ENCODE measurements around the gene CD6.

Gene CD6

DNA sequence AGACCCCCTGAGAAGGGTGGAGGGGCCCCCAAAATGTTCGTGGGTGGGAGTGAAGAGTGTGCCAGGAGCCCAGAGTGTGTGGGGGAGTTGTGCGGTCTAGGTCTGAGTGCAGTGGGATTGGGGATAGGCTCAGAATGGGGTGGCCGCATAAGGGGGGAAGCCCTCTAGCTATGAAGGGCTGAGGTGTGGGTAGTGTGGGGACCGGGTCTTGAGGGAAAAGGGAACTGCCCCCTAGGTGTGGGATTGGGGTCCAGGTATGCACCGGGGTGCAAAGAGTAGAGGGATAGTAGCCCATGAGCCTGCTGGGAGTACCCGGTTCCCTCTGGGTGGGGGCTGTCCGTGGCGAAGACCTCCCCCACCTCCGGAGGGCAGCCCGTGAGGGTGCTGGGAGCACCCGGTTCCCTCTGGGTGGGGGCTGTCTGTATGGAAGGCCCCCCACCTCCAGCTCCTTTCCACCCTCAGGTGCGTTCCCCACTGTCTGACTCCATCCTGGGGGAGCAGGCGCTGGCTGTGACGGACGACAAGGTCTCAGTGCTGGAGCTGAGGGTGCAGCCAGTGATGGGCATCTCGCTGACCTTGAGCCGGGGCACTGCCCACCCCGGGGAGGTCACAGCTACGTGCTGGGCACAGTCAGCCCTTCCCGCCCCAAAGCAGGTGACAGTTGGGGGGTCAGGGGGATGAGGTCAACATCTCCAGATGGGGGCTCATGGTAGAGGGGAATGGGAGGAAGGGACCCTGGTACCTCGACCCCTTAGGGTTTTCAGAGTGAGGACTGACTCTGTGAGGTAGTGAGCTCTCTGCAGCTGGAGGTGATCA lies 36.5 kb upstream of the CD6 start:
- no peak overlapping the region for H3K27ac ChIP-seq (ENCODE audit: extremely low read depth, low read depth, low read length)
- peaks cover 0 to 55% of the 10 kb centered on the region in 2 experiments; a peak in 1 of 3 replicates for H3K36me3 ChIP-seq (ENCODE audit: control insufficient read depth in 2 of 2, insufficient read depth in 1 of 2, low read length in 2 of 2)
- CTCF ChIA-PET: no interaction called here
- POLR2A ChIA-PET: no interaction called here
- H3K9me3 ChIP-seq (ENCODE audit: control insufficient read depth, insufficient read depth, low read depth, low read length): no peaks in the 10 kb centered on the region
- TF ChIP-seq ZNF501 (tag by site-specific recombination; IDR thresholded peaks at IDR 0.05): no peak
- TF ChIP-seq ZNF223 (tag by site-specific recombination; IDR thresholded peaks at IDR 0.05): no peak
- TF ChIP-seq WT1 (tag by site-specific recombination; IDR thresholded peaks at IDR 0.05): no peak
- TF ChIP-seq ZNF391 (tag by site-specific recombination; IDR thresholded peaks at IDR 0.05; ENCODE audit: borderline replicate concordance, low read depth): no peak
- TF ChIP-seq ZNF510 (tag by site-specific recombination; IDR thresholded peaks at IDR 0.05; ENCODE audit: insufficient replicate concordance): no peak
- TF ChIP-seq, protein P1, sequence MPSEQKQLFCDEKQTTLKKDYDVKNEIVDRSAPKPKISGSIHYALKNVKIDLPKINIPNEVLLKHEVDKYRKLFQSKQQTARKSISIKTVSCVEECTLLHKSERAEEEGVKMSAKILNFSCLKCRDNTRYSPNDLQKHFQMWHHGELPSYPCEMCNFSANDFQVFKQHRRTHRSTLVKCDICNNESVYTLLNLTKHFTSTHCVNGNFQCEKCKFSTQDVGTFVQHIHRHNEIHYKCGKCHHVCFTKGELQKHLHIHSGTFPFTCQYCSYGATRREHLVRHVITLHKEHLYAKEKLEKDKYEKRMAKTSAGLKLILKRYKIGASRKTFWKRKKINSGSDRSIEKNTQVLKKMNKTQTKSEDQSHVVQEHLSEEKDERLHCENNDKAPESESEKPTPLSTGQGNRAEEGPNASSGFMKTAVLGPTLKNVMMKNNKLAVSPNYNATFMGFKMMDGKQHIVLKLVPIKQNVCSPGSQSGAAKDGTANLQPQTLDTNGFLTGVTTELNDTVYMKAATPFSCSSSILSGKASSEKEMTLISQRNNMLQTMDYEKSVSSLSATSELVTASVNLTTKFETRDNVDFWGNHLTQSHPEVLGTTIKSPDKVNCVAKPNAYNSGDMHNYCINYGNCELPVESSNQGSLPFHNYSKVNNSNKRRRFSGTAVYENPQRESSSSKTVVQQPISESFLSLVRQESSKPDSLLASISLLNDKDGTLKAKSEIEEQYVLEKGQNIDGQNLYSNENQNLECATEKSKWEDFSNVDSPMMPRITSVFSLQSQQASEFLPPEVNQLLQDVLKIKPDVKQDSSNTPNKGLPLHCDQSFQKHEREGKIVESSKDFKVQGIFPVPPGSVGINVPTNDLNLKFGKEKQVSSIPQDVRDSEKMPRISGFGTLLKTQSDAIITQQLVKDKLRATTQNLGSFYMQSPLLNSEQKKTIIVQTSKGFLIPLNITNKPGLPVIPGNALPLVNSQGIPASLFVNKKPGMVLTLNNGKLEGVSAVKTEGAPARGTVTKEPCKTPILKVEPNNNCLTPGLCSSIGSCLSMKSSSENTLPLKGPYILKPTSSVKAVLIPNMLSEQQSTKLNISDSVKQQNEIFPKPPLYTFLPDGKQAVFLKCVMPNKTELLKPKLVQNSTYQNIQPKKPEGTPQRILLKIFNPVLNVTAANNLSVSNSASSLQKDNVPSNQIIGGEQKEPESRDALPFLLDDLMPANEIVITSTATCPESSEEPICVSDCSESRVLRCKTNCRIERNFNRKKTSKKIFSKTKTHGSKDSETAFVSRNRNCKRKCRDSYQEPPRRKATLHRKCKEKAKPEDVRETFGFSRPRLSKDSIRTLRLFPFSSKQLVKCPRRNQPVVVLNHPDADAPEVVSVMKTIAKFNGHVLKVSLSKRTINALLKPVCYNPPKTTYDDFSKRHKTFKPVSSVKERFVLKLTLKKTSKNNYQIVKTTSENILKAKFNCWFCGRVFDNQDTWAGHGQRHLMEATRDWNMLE (tag by site-specific recombination; conservative IDR thresholded peaks at IDR 0.05; ENCODE audit: low read depth): no peak
- TF ChIP-seq ZNF677 (tag by site-specific recombination; IDR thresholded peaks at IDR 0.05): no peak
- no peak for TF ChIP-seq HOXA7 (CRISPR knock-in tag; IDR thresholded peaks at IDR 0.05; ENCODE audit: borderline replicate concordance)
- TF ChIP-seq KLF1 (tag by site-specific recombination; IDR thresholded peaks at IDR 0.05): no peak
- TF ChIP-seq, protein P2, sequence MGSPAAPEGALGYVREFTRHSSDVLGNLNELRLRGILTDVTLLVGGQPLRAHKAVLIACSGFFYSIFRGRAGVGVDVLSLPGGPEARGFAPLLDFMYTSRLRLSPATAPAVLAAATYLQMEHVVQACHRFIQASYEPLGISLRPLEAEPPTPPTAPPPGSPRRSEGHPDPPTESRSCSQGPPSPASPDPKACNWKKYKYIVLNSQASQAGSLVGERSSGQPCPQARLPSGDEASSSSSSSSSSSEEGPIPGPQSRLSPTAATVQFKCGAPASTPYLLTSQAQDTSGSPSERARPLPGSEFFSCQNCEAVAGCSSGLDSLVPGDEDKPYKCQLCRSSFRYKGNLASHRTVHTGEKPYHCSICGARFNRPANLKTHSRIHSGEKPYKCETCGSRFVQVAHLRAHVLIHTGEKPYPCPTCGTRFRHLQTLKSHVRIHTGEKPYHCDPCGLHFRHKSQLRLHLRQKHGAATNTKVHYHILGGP (tag by site-specific recombination; IDR thresholded peaks at IDR 0.05): no peak
- TF ChIP-seq ZNF433 (tag by site-specific recombination; IDR thresholded peaks at IDR 0.05; ENCODE audit: low read depth): no peak
- TF ChIP-seq ZNF24 (tag by site-specific recombination; IDR thresholded peaks at IDR 0.05): no peak
- no peak for TF ChIP-seq PRDM1 (tag by site-specific recombination; IDR thresholded peaks at IDR 0.05)
- TF ChIP-seq, protein P3, sequence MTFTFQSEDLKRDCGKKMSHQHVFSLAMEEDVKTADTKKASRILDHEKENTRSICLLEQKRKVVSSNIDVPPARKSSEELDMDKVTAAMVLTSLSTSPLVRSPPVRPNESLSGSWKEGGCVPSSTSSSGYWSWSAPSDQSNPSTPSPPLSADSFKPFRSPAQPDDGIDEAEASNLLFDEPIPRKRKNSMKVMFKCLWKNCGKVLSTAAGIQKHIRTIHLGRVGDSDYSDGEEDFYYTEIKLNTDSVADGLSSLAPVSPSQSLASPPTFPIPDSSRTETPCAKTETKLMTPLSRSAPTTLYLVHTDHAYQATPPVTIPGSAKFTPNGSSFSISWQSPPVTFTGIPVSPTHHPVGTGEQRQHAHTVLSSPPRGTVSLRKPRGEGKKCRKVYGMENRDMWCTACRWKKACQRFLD (tag by site-specific recombination; IDR thresholded peaks at IDR 0.05): no peak
- no peak for TF ChIP-seq ZNF146 (tag by site-specific recombination; IDR thresholded peaks at IDR 0.05)
- TF ChIP-seq ZNF324 (tag by site-specific recombination; IDR thresholded peaks at IDR 0.05): no peak
- TF ChIP-seq ZNF37A (tag by site-specific recombination; IDR thresholded peaks at IDR 0.05): no peak
- H3K4me1 ChIP-seq (ENCODE audit: control insufficient read depth, insufficient read depth, low read length): no peaks in the 10 kb centered on the region
- H3K4me3 ChIP-seq (ENCODE audit: low read depth, low read length): no peak overlapping the region

Measured in HEK293 (cell line).